Pancreas (tissue), 10 donors: ENCODE measurements around the gene GLYATL1. TPM values are rescaled to one million over a fixed set of nuclear protein-coding genes. Genes with fewer than 3 reads are reported as not detected.

Experiments used
- ATAC-seq, 4 donors: fragments of 200-7000 bp; cut with Tn5 transposase; one replicate each; pipeline versions ENCODE4 v1.8.0 to v1.9.1; 2020; ENCODE audit warnings: mild to moderate bottlenecking in 4 of 4, moderate library complexity in 4 of 4
- DNase-seq, 6 donors: peaks; one replicate each; pipeline ENCODE4 v3.0.0-alpha.2; 2020
- FAIRE-seq: peaks from 2 replicates; lab custom pipeline; 2012; peaks lifted over from hg19 to GRCh38; lab: Jason Lieb, UNC
- H3K27ac ChIP-seq, 4 donors: fragments of 200-600 bp; sonication (generic); 1 replicate in 3 of 4; 2 replicates in 1 of 4; pipeline versions ENCODE4 v1.5.0 to v1.8.0; 2020
- H3K27me3 ChIP-seq, 4 donors: fragments of 200-600 bp; one replicate each; pipeline ENCODE4 v1.8.0; 2021
- H3K36me3 ChIP-seq, 3 donors: fragments of 200-600 bp; sonication (generic) in 1 of 3; one replicate each; pipeline versions ENCODE4 v1.5.0 to v1.8.0; 2020 to 2021
- H3K4me1 ChIP-seq, 3 donors: fragments of 200-600 bp; one replicate each; pipeline ENCODE4 v1.8.0; 2021
- H3K4me3 ChIP-seq, 4 donors: fragments of 200-600 bp; sonication (generic) in 2 of 4; one replicate each; pipeline versions ENCODE4 v1.5.0 to v1.8.0; 2020 to 2021
- H3K9me3 ChIP-seq, 4 donors: fragments of 200-600 bp; one replicate each; pipeline ENCODE4 v1.8.0; 2021
- CTCF ChIP-seq, 4 donors: fragments of 200-600 bp; sonication (generic) in 3 of 4; IDR thresholded peaks; one replicate each; pipeline versions ENCODE4 v1.5.0 to v1.8.0; 2021; ENCODE audit warnings: antibody characterized with exemption in 4 of 4
- WGBS, 2 donors: extraction: QIAGEN DNeasy Blood & Tissue Kit; methylation state at CpG; one replicate each; pipeline ENCODE4 v1.1.7; 2013; 5-methylcytosine and 5-hydroxymethylcytosine counted together
- intact Hi-C, 3 donors: fragments of 100-400 bp; cut with DNase I; formaldehyde crosslinking; loops; one replicate each; pipeline versions ENCODE4 v1.11.1 to v1.14.2; 2022
- polyA plus RNA-seq, 2 donors: library from polyadenylated mRNA; stranded (reverse); fragments of 200-250 nt; gene quantifications; one replicate each; pipeline ENCODE4 v1.2.3, GENCODE V29; 2013
- total RNA-seq, 6 donors: library from RNA; stranded (reverse); fragmentation: NEBNext Ultra II Directional in 4 of 6; extraction: Animal tissue kit (Norgen Biotek cat#: 25700) in 4 of 6; gene quantifications; one replicate each; pipeline versions ENCODE4 v1.2.1 to v1.2.4, GENCODE V29; 2021 to 2023
- donor health status: healthy with polysubstance abuse.
- donor health status: DM: no; HTN: no; CAD: no; lungs with moderate emphysema.
- donor health status: DM: no; HTN: no; CAD: no.
- donor health status: control.
- donor health status: control.
- donor health status: Bipolar disorder and iron deficiency.
- donor health status: DM: yes; HTN: yes; CAD: no.
- donor health status: DM: no; HTN: no; CAD: no.
- donor health status: DM: no; HTN: no; CAD: no.
- donor health status: DM: yes; HTN: yes; CAD: no.

GLYATL1 gene
- total and polyA plus RNA-seq, 8 donors = 0.19 to 2.7 (median 0.47) TPM

GRCh38 chr11:58912124-58912523 lies 27.2 kb upstream of the GLYATL1 start:
- TF ChIP-seq CTCF (IDR thresholded peaks at IDR 0.05) = no peak
- FAIRE-seq = no peak

GRCh38 chr11:58913685-58914084 lies 25.6 kb upstream of the GLYATL1 start:
- Histone ChIP-seq H3K4me1 (no peaks in the 10 kb centered on the region), H3K27ac (no peak overlapping the region)

More at GRCh38 chr11:58912124-58912523, 27.2 kb upstream of the GLYATL1 start:
- no peaks in the 10 kb centered on the region for H3K27me3 ChIP-seq
- H3K9me3 ChIP-seq = no peaks in the 10 kb centered on the region
- DNase-seq (no peak), ATAC-seq (no peak)
- H3K27ac ChIP-seq = no peak overlapping the region
- intact Hi-C loops = no loop called here
- H3K4me3 ChIP-seq = no peak overlapping the region
- no peaks in the 10 kb centered on the region for H3K4me1 ChIP-seq
- H3K36me3 ChIP-seq = no peaks in the 10 kb centered on the region

GRCh38 chr11:58914821-58915543 lies 24.3 kb upstream of the GLYATL1 start:
- WGBS, 2 donors = 90 to 91% methylated on average over 2 of the region's 2 CpGs
- ATAC-seq = no peak

More at GRCh38 chr11:58913685-58914084, 25.6 kb upstream of the GLYATL1 start:
- no peaks in the 10 kb centered on the region for H3K36me3 ChIP-seq
- no peak for TF ChIP-seq CTCF (IDR thresholded peaks at IDR 0.05)
- intact Hi-C loops = no loop called here
- FAIRE-seq = no peak
- no peak for ATAC-seq
- no peaks in the 10 kb centered on the region for H3K27me3 ChIP-seq
- no peaks in the 10 kb centered on the region for H3K9me3 ChIP-seq
- H3K4me3 ChIP-seq = no peak overlapping the region
- DNase-seq = no peak

GRCh38 chr11:58916637-58917036 lies 22.7 kb upstream of the GLYATL1 start:
- no peak for FAIRE-seq
- Histone ChIP-seq H3K36me3 (no peaks in the 10 kb centered on the region), H3K4me3 (no peak overlapping the region), H3K9me3 (no peaks in the 10 kb centered on the region), H3K27me3 (no peaks in the 10 kb centered on the region), H3K27ac (no peak overlapping the region), H3K4me1 (no peaks in the 10 kb centered on the region)
- no peak for DNase-seq
- 65 to 77% methylated on average over 2 of the region's 2 CpGs for WGBS, 2 donors
- TF ChIP-seq CTCF (IDR thresholded peaks at IDR 0.05) = no peak
- ATAC-seq = no peak
- intact Hi-C loops = no loop called here

More at GRCh38 chr11:58914821-58915543, 24.3 kb upstream of the GLYATL1 start:
- intact Hi-C loops = no loop called here
- TF ChIP-seq CTCF (IDR thresholded peaks at IDR 0.05) = no peak
- FAIRE-seq = no peak
- no peaks in the 10 kb centered on the region for H3K4me1 ChIP-seq
- H3K27ac ChIP-seq = no peak overlapping the region
- no peaks in the 10 kb centered on the region for H3K9me3 ChIP-seq
- no peaks in the 10 kb centered on the region for H3K27me3 ChIP-seq
- H3K36me3 ChIP-seq = no peaks in the 10 kb centered on the region
- no peak overlapping the region for H3K4me3 ChIP-seq
- no peak for DNase-seq

- FAIRE-seq = no peak
- TF ChIP-seq CTCF (IDR thresholded peaks at IDR 0.05) = no peak
- WGBS, 2 donors = 70 to 76% methylated on average over 3 of the region's 3 CpGs
Observed at GRCh38 chr11:58917159-58917783, 22.0 kb upstream of the GLYATL1 start.

More at GRCh38 chr11:58917159-58917783, 22.0 kb upstream of the GLYATL1 start:
- Histone ChIP-seq H3K4me3 (no peak overlapping the region), H3K4me1 (no peaks in the 10 kb centered on the region), H3K36me3 (no peaks in the 10 kb centered on the region), H3K9me3 (no peaks in the 10 kb centered on the region), H3K27me3 (no peaks in the 10 kb centered on the region), H3K27ac (no peak overlapping the region)
- DNase-seq = no peak
- intact Hi-C loops = no loop called here
- ATAC-seq = no peak
